Left lung (tissue), 10 donors: ENCODE results near the gene ABCC10. TPM values are rescaled to one million over a fixed set of nuclear protein-coding genes. Genes with fewer than 3 reads are reported as not detected.
"Not testable (repeated sequence)": the region's sequence is repeated elsewhere in the genome, so short reads cannot be mapped to it uniquely, and the experiment has no call there.

Source experiments
- ATAC-seq: fragments of 200-7000 bp; cut with Tn5 transposase; one replicate; pipeline ENCODE4 v1.9.1; 2020; ENCODE audit warnings: moderate library complexity
- DNase-seq, 4 donors: peaks; one replicate each; pipeline ENCODE4 v3.0.0-alpha.2; 2013 to 2020
- H3K27ac ChIP-seq, 2 donors: fragments of 200-600 bp; sonication (generic) in 1 of 2; one replicate each; pipeline versions ENCODE4 v1.5.0 to v1.8.0; 2020 to 2021
- H3K27me3 ChIP-seq, 2 donors: fragments of 200-600 bp; sonication (generic) in 1 of 2; one replicate each; pipeline versions ENCODE4 v1.5.0 to v1.8.0; 2020 to 2021
- H3K36me3 ChIP-seq, 2 donors: fragments of 200-600 bp; sonication (generic) in 1 of 2; one replicate each; pipeline versions ENCODE4 v1.5.0 to v1.8.0; 2020 to 2021
- H3K4me1 ChIP-seq, 2 donors: fragments of 200-600 bp; one replicate each; pipeline ENCODE4 v1.8.0; 2021
- H3K4me3 ChIP-seq, 2 donors: fragments of 200-600 bp; sonication (generic) in 1 of 2; one replicate each; pipeline versions ENCODE4 v1.5.0 to v1.8.0; 2020 to 2021; ENCODE audit warnings: mild to moderate bottlenecking in 1 of 2
- H3K9me3 ChIP-seq, 2 donors: fragments of 200-600 bp; sonication (generic) in 1 of 2; one replicate each; pipeline versions ENCODE4 v1.5.0 to v1.8.0; 2020 to 2021
- intact Hi-C, 2 donors: fragments of 100-400 bp; cut with DNase I; formaldehyde crosslinking; loops; one replicate each; pipeline versions ENCODE4 v1.11.2 to v1.14.2; 2022
- microRNA-seq, 2 donors: library from miRNA; unstranded; fragments of <30 nt; microRNA quantifications; one replicate each; pipeline ENCODE4, GENCODE V29; 2019
- polyA plus RNA-seq, 6 donors: library from polyadenylated mRNA; unstranded; fragments of 120-200 nt; gene quantifications; one replicate each; pipeline ENCODE4 v1.2.1, GENCODE V29; 2013; ENCODE audit not compliant: insufficient read length in 6 of 6
- total RNA-seq, 2 donors: library from RNA; stranded (reverse); fragmentation: NEBNext Ultra II Directional; extraction: Animal tissue kit (Norgen Biotek cat#: 25700); gene quantifications; one replicate each; pipeline ENCODE4 v1.2.1, GENCODE V29; 2021
- TF ChIP-seq, protein P1 (sequence below), 2 donors: fragments of 200-600 bp; sonication (generic) in 1 of 2; IDR thresholded peaks; one replicate each; pipeline versions ENCODE4 v1.5.0 to v1.8.0; 2021; ENCODE audit warnings: antibody characterized with exemption in 2 of 2
- donor health status: DM: no; HTN: yes; CAD: no.
- donor health status: DM: no; HTN: no; CAD: no.

Gene ABCC10
- total and polyA plus RNA-seq, 8 donors, result 19.7 to 43.8 (median 30.0) TPM

DNA sequence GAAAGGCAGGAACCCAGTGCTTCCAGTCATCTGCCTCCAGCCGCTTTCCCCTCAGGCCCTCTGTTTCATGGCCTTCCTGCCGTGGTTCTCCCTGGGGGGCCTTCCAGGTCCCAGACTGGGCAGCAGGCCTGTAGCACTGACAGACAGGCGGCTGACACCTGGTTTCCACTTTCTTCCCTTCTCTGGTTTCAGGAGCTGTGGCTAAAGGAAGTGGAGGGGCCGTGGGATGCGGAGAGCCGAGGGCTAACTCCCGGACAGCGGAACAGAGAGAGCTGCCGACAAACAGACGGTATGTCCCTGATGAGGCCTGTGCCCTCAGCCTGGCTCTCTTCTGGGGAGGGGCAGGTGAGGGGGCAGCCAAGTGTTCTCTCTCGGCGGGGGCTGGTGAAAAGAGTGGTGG is 70.3 kb downstream of the ABCC10 start:
- H3K36me3 ChIP-seq, result peaks cover 3 to 52% of the 10 kb centered on the region in 2 donors
- intact Hi-C loops, result no loop called here

DNA sequence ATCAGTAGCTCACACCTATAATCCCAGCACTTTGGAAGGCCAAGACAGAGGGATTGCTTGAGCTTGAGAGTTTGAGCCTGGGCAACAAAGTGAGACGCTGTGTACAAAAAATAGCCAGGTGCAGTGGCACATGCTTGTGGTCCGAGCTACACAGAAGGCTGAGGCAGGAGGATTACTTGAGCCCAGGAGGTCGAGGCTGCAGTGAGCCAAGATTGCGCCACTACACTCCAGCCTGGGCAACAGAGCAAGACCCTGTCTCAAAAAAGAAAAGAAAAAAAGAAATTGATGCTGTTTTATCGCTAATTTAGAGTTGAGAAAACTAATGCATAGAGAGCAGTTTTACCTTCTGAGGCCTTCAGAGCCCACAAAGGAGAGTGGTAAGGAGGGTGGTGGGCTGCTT is 71.0 kb downstream of the ABCC10 start:
- H3K27me3 ChIP-seq, H3K27ac ChIP-seq, H3K9me3 ChIP-seq, DNase-seq, intact Hi-C loops, ATAC-seq, H3K4me3 ChIP-seq: not testable (repeated sequence)
- H3K36me3 ChIP-seq, result peaks cover 3 to 58% of the 10 kb centered on the region in 2 donors
- H3K4me1 ChIP-seq, result peaks cover 0 to 21% of the 10 kb centered on the region in 2 donors

More for the DNA sequence above, 70.3 kb downstream of the ABCC10 start:
- TF ChIP-seq, protein P1, sequence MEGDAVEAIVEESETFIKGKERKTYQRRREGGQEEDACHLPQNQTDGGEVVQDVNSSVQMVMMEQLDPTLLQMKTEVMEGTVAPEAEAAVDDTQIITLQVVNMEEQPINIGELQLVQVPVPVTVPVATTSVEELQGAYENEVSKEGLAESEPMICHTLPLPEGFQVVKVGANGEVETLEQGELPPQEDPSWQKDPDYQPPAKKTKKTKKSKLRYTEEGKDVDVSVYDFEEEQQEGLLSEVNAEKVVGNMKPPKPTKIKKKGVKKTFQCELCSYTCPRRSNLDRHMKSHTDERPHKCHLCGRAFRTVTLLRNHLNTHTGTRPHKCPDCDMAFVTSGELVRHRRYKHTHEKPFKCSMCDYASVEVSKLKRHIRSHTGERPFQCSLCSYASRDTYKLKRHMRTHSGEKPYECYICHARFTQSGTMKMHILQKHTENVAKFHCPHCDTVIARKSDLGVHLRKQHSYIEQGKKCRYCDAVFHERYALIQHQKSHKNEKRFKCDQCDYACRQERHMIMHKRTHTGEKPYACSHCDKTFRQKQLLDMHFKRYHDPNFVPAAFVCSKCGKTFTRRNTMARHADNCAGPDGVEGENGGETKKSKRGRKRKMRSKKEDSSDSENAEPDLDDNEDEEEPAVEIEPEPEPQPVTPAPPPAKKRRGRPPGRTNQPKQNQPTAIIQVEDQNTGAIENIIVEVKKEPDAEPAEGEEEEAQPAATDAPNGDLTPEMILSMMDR (IDR thresholded peaks at IDR 0.05), result no peak
- Histone ChIP-seq H3K27me3 (no peaks in the 10 kb centered on the region), H3K9me3 (no peaks in the 10 kb centered on the region), H3K27ac (no peak overlapping the region), H3K4me3 (no peak overlapping the region), H3K4me1 (peaks cover 1 to 24% of the 10 kb centered on the region in 2 donors)
- DNase-seq (no peak), ATAC-seq (no peak)

DNA sequence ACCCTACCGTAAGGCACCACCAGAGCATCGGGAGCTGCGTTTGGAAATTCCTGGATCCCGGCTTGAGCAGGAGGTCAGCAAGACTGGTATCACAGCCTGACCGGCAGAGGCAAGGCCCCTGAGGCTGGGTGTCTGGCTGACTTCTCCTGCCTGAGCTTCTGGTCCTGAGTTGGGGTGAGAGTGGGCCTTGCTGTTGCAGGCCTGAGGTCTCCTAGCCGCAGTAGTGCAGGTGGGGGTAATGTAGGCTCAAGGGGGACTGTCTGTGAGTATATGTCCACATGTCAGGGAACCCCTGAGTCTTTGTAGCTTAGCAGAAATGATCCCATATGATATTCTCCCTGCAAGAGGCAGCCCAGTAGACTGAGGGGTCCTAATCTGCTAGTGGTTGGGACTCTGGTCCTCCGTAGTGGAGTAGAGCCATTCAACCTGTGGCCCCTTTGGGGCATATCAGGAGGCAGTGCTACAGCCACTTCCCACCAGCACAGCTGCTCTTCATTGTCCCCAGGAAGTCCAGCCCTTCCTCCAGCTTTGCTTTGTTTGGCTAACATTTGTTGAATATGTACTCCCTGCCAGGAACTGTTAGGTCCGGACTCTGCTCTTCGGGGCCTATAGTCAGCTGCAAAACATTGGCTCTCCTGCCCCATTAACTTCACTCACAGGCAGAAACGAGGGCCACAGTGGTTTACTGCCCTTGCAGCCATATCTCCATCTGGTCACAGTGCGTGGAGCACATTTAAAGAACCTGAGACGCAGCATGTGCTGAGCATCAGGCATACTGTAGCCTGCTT is 71.9 kb downstream of the ABCC10 start:
- Histone ChIP-seq H3K27ac (peak overlapping the region in 1 of 2 donors; percentile 24), H3K27me3 (no peaks in the 10 kb centered on the region), H3K4me3 (no peak overlapping the region), H3K4me1 (peaks cover 0 to 21% of the 10 kb centered on the region in 2 donors), H3K9me3 (no peaks in the 10 kb centered on the region), H3K36me3 (peaks cover 3 to 64% of the 10 kb centered on the region in 2 donors)
- ATAC-seq (no peak), DNase-seq (no peak)
- TF ChIP-seq, protein P1 (IDR thresholded peaks at IDR 0.05), result no peak
- intact Hi-C loops, result no loop called here

Small RNA genes within 50 kb of the gene (microRNA-seq; reads per million reads assigned to microRNA genes)
- gene MIR6780B, result 0.27 to 0.67 reads per million in 2 donors

Other genes starting within 250 kb of the ABCC10 start
- 10 to 100 TPM; 36.1 to 37.3 TPM for gene CUL9, start 245.3 kb upstream of the ABCC10 start, total RNA-seq
- gene CUL9, start 245.3 kb upstream of the ABCC10 start, polyA plus RNA-seq, result 10 to 100 TPM; 35.9 to 55.1 (median 42.3) TPM
- gene DNPH1, start 198.1 kb upstream of the ABCC10 start, total RNA-seq, result 10 to 100 TPM; 47.3 to 49.6 TPM
- 10 to 100 TPM; 26.4 to 43.4 (median 31.9) TPM for gene DNPH1, start 198.1 kb upstream of the ABCC10 start, polyA plus RNA-seq
- under 1 TPM; 0.08 to 0.26 TPM for gene TTBK1, start 184.1 kb upstream of the ABCC10 start, total RNA-seq
- under 1 TPM; 0.42 to 0.94 (median 0.77) TPM for gene TTBK1, start 184.1 kb upstream of the ABCC10 start, polyA plus RNA-seq
- not detected for gene SLC22A7, start 129.3 kb upstream of the ABCC10 start, total RNA-seq
- under 1 TPM in 5 of 6 donors, not detected in 1; 0.07 to 0.28 (median 0.20) TPM for gene SLC22A7, start 129.3 kb upstream of the ABCC10 start, polyA plus RNA-seq
- gene CRIP3, start 118.7 kb upstream of the ABCC10 start, total RNA-seq, result 1 to 10 TPM in 1 of 2 donors, under 1 TPM in 1; 0.52 to 1.1 TPM
- 1 to 10 TPM; 2.9 to 7.6 (median 4.7) TPM for gene CRIP3, start 118.7 kb upstream of the ABCC10 start, polyA plus RNA-seq
- gene ZNF318, start 57.9 kb upstream of the ABCC10 start, total RNA-seq, result 10 to 100 TPM; 13.3 to 14.3 TPM
- gene ZNF318, start 57.9 kb upstream of the ABCC10 start, polyA plus RNA-seq, result 10 to 100 TPM; 30.1 to 37.6 (median 32.7) TPM
- gene DLK2, start 28.0 kb downstream of the ABCC10 start, total RNA-seq, result 1 to 10 TPM in 1 of 2 donors, under 1 TPM in 1; 0.93 to 1.0 TPM
- gene DLK2, start 28.0 kb downstream of the ABCC10 start, polyA plus RNA-seq, result 1 to 10 TPM; 1.3 to 2.6 (median 2.0) TPM
- 10 to 100 TPM; 24.5 to 27.9 TPM for gene TJAP1, start 50.0 kb downstream of the ABCC10 start, total RNA-seq
- gene TJAP1, start 50.0 kb downstream of the ABCC10 start, polyA plus RNA-seq, result 10 to 100 TPM; 35.6 to 46.9 (median 39.7) TPM
- gene LRRC73, start 82.8 kb downstream of the ABCC10 start, total RNA-seq, result 1 to 10 TPM in 1 of 2 donors, under 1 TPM in 1; 0.52 to 1.5 TPM
- gene LRRC73, start 82.8 kb downstream of the ABCC10 start, polyA plus RNA-seq, result under 1 TPM; 0.30 to 0.99 (median 0.60) TPM
- 100 to 1,000 TPM; 101 to 128 TPM for gene YIPF3, start 89.4 kb downstream of the ABCC10 start, total RNA-seq
- gene YIPF3, start 89.4 kb downstream of the ABCC10 start, polyA plus RNA-seq, result 100 to 1,000 TPM; 123 to 137 (median 132) TPM
- gene POLR1C, start 89.5 kb downstream of the ABCC10 start, total RNA-seq, result 10 to 100 TPM; 31.9 to 46.3 TPM
- 10 to 100 TPM; 32.1 to 40.7 (median 35.5) TPM for gene POLR1C, start 89.5 kb downstream of the ABCC10 start, polyA plus RNA-seq
- gene XPO5, start 148.5 kb downstream of the ABCC10 start, total RNA-seq, result 10 to 100 TPM; 24.0 to 36.8 TPM
- 10 to 100 TPM; 37.6 to 52.9 (median 46.3) TPM for gene XPO5, start 148.5 kb downstream of the ABCC10 start, polyA plus RNA-seq
- 10 to 100 TPM; 17.8 to 29.0 TPM for gene POLH, start 148.6 kb downstream of the ABCC10 start, total RNA-seq
- 10 to 100 TPM; 19.3 to 29.8 (median 24.3) TPM for gene POLH, start 148.6 kb downstream of the ABCC10 start, polyA plus RNA-seq
- 10 to 100 TPM; 58.6 to 73.0 TPM for gene GTPBP2, start 201.7 kb downstream of the ABCC10 start, total RNA-seq
- 10 to 100 TPM; 66.5 to 74.8 (median 70.7) TPM for gene GTPBP2, start 201.7 kb downstream of the ABCC10 start, polyA plus RNA-seq
- 10 to 100 TPM; 19.3 to 24.6 TPM for gene MAD2L1BP, start 208.3 kb downstream of the ABCC10 start, total RNA-seq
- 10 to 100 TPM; 23.2 to 26.1 (median 25.4) TPM for gene MAD2L1BP, start 208.3 kb downstream of the ABCC10 start, polyA plus RNA-seq
- 1 to 10 TPM in 1 of 2 donors, under 1 TPM in 1; 0.32 to 1.9 TPM for gene RSPH9, start 217.5 kb downstream of the ABCC10 start, total RNA-seq
- gene RSPH9, start 217.5 kb downstream of the ABCC10 start, polyA plus RNA-seq, result 1 to 10 TPM; 2.8 to 5.6 (median 4.0) TPM